Gastrocnemius medialis (tissue), 4 donors: ENCODE data around the gene LRRC8C.

ENCODE experiments used
- POLR2A ChIP-seq, 2 donors: fragments of 450-650 bp; IDR thresholded peaks; one replicate each; pipeline ENCODE4 v1.6.1; 2017; ENCODE audit warnings: antibody characterized with exemption in 2 of 2, mild to moderate bottlenecking in 2 of 2, moderate library complexity in 2 of 2
- TF ChIP-seq, protein P1 (sequence below), 5 experiments: fragments of 450-650 bp in 3 of 5; fragments of 200-600 bp in 2 of 5; sonication (generic) in 2 of 5; IDR thresholded peaks in 4 of 5; conservative IDR thresholded peaks in 1 of 5; 1 replicate in 4 of 5; 2 replicates in 1 of 5; pipeline ENCODE4 v1.5.1; 2016 to 2019; ENCODE audit warnings: antibody characterized with exemption in 5 of 5, mild to moderate bottlenecking in 3 of 5, moderate library complexity in 3 of 5

DNA sequence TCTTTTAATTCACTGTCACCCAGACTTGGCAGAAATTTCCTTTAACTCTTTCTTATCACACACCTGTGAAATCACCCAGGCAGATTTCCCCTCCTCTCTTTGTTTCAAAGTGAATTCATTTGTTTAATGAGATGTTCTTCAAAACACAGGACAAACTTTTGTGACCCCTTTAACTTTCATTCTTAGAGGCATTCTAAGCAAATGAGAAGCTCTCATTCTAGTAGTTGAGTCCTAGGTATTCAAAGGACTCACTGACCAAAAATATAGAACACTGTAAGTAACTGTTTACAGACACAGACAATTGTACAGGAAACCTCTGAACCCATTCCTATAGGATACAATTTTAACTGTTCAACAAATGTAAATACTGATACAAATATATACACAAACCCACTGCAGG, 16.9 kb downstream of the LRRC8C start:
- TF ChIP-seq, protein P1, sequence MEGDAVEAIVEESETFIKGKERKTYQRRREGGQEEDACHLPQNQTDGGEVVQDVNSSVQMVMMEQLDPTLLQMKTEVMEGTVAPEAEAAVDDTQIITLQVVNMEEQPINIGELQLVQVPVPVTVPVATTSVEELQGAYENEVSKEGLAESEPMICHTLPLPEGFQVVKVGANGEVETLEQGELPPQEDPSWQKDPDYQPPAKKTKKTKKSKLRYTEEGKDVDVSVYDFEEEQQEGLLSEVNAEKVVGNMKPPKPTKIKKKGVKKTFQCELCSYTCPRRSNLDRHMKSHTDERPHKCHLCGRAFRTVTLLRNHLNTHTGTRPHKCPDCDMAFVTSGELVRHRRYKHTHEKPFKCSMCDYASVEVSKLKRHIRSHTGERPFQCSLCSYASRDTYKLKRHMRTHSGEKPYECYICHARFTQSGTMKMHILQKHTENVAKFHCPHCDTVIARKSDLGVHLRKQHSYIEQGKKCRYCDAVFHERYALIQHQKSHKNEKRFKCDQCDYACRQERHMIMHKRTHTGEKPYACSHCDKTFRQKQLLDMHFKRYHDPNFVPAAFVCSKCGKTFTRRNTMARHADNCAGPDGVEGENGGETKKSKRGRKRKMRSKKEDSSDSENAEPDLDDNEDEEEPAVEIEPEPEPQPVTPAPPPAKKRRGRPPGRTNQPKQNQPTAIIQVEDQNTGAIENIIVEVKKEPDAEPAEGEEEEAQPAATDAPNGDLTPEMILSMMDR (IDR thresholded peaks at IDR 0.05 in 4 of 5, conservative IDR thresholded peaks at IDR 0.05 in 1 of 5) = no peak
- no peak for TF ChIP-seq POLR2A (IDR thresholded peaks at IDR 0.05)
